Ishikawa (cell line): Measurements from ENCODE around the gene KRTAP10-4.

ENCODE experiments used
- CEBPB ChIP-seq: IDR thresholded peaks from 2 replicates; pipeline ENCODE4 v1.6.1; 2012
- CREB1 ChIP-seq: IDR thresholded peaks from 2 replicates; pipeline ENCODE4 v1.6.1; 2012; ENCODE audit warnings: low read depth
- EGR1 ChIP-seq: IDR thresholded peaks from 2 replicates; pipeline ENCODE4 v1.6.1; 2012
- EP300 ChIP-seq: IDR thresholded peaks from 2 replicates; pipeline ENCODE4 v1.6.1; 2012; ENCODE audit warnings: borderline replicate concordance
- FOXM1 ChIP-seq: IDR thresholded peaks from 2 replicates; pipeline ENCODE4 v1.6.1; 2012; ENCODE audit warnings: low read depth, borderline replicate concordance
- NFIC ChIP-seq: IDR thresholded peaks from 2 replicates; pipeline ENCODE4 v1.6.1; 2012
- RAD21 ChIP-seq: IDR thresholded peaks from 2 replicates; pipeline ENCODE4 v1.6.1; 2012; ENCODE audit warnings: low read depth
- TAF1 ChIP-seq: IDR thresholded peaks from 2 replicates; pipeline ENCODE4 v1.6.1; 2012; ENCODE audit warnings: low read depth, mild to moderate bottlenecking
- TCF12 ChIP-seq: IDR thresholded peaks from 2 replicates; pipeline ENCODE4 v1.6.1; 2012; ENCODE audit warnings: low read depth
- TEAD4 ChIP-seq: IDR thresholded peaks from 2 replicates; pipeline ENCODE4 v1.6.1; 2012
- YY1 ChIP-seq: IDR thresholded peaks from 2 replicates; pipeline ENCODE4 v1.6.1; 2012; ENCODE audit warnings: low read depth
- ZBTB7A ChIP-seq: IDR thresholded peaks from 2 replicates; pipeline ENCODE4 v1.6.1; 2012; ENCODE audit warnings: low read depth
- TF ChIP-seq, protein P1 (sequence below): IDR thresholded peaks from 2 replicates; pipeline ENCODE4 v1.6.1; 2012
- TF ChIP-seq, protein P2 (sequence below): IDR thresholded peaks from 2 replicates; pipeline ENCODE4 v1.6.1; 2012
- TF ChIP-seq, protein P3 (sequence below): IDR thresholded peaks from 2 replicates; pipeline ENCODE4 v1.6.1; 2012; ENCODE audit warnings: low read depth, mild to moderate bottlenecking

Gene KRTAP10-4

DNA sequence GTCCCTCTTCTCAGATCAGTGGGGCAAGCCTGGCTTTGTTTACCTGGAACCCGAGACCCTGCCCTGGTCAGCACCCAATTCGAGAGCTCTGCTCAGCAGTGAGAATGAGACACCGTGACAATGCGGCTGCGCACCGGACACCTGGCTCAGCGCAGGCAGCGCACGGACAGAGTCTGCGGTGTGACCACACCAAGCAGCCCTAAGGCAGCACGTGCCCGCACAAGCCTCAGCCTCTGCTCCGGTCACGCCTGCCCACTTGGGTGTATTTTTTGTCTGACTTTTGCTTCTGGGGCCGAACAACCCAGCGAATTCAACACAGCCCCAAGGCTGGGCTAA lies 43.0 kb downstream of the KRTAP10-4 start:
- TF ChIP-seq, protein P1, sequence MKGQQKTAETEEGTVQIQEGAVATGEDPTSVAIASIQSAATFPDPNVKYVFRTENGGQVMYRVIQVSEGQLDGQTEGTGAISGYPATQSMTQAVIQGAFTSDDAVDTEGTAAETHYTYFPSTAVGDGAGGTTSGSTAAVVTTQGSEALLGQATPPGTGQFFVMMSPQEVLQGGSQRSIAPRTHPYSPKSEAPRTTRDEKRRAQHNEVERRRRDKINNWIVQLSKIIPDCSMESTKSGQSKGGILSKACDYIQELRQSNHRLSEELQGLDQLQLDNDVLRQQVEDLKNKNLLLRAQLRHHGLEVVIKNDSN = no peak
- TF ChIP-seq CEBPB = no peak
- TF ChIP-seq NFIC = no peak
- no peak for TF ChIP-seq EGR1
- no peak for TF ChIP-seq TCF12
- TF ChIP-seq, protein P2, sequence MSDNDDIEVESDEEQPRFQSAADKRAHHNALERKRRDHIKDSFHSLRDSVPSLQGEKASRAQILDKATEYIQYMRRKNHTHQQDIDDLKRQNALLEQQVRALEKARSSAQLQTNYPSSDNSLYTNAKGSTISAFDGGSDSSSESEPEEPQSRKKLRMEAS = no peak
- no peak for TF ChIP-seq TEAD4
- TF ChIP-seq RAD21 = no peak
- TF ChIP-seq EP300 = no peak
- TF ChIP-seq ZBTB7A = no peak
- no peak for TF ChIP-seq YY1
- no peak for TF ChIP-seq CREB1
- no peak for TF ChIP-seq FOXM1
- TF ChIP-seq, protein P3, sequence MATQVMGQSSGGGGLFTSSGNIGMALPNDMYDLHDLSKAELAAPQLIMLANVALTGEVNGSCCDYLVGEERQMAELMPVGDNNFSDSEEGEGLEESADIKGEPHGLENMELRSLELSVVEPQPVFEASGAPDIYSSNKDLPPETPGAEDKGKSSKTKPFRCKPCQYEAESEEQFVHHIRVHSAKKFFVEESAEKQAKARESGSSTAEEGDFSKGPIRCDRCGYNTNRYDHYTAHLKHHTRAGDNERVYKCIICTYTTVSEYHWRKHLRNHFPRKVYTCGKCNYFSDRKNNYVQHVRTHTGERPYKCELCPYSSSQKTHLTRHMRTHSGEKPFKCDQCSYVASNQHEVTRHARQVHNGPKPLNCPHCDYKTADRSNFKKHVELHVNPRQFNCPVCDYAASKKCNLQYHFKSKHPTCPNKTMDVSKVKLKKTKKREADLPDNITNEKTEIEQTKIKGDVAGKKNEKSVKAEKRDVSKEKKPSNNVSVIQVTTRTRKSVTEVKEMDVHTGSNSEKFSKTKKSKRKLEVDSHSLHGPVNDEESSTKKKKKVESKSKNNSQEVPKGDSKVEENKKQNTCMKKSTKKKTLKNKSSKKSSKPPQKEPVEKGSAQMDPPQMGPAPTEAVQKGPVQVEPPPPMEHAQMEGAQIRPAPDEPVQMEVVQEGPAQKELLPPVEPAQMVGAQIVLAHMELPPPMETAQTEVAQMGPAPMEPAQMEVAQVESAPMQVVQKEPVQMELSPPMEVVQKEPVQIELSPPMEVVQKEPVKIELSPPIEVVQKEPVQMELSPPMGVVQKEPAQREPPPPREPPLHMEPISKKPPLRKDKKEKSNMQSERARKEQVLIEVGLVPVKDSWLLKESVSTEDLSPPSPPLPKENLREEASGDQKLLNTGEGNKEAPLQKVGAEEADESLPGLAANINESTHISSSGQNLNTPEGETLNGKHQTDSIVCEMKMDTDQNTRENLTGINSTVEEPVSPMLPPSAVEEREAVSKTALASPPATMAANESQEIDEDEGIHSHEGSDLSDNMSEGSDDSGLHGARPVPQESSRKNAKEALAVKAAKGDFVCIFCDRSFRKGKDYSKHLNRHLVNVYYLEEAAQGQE = no peak
- TF ChIP-seq TAF1 = no peak

DNA sequence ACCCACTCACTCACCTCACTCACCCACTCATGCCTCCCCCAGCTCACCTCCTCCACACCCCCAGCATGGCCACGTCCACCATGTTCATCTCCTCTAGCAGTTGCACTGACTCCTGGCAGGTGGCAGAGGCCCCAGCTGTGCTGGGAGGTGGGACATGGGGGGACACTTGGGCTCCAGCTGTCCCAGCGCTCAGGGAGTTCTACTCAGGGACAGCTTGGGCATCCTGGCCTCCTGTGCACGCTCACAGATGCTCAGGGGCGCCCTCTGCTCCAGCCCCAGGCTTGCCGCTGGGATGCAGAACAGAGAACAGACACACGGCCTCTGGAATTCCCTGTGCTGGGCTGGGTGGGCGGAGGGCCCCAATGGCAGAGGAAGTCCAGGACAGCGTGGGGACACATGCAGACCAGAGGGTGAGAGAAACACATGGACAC lies 43.6 kb downstream of the KRTAP10-4 start:
- TF ChIP-seq TAF1 = no peak

DNA sequence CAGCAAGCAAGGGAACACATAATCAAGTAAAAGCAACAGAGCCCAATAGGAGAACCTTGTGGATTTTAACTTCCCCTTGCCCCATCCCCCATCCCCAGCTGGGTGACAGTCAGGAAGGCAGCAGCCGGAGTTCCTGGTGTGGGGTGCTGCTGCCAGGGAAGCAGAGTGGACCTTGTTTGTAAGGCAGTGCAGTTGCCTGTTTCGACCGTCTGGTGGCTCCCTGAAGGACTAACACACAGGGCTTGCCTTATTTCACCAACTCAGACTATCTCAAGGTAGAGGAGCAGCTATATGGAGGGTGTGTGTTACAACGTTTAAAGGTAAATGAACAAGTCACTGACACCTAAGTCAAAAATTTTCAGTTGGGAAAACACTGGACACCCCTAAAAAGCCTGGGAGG lies 45.0 kb downstream of the KRTAP10-4 start:
- TF ChIP-seq EGR1 = no peak

DNA sequence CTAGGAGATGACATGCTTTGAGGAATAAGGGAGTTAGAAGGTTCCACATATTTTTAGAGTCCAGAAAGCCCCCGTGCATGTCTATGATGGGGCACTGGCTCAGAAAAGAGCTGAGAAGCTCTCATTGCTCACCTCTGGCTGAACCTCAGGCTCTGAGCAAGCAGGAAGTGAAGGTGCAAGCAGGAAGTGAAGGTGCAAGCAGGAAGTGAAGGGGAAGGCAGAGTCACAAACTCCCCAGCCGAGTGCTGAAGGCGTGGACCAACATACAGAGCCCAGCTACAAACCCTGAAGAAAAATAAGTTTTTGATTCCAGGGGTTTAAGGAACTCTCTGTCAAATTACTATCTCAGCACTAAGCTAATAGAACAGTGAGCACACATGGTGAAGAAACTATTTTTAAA lies 45.4 kb downstream of the KRTAP10-4 start:
- no peak for TF ChIP-seq TEAD4
- TF ChIP-seq NFIC = no peak
- TF ChIP-seq TCF12 = no peak

DNA sequence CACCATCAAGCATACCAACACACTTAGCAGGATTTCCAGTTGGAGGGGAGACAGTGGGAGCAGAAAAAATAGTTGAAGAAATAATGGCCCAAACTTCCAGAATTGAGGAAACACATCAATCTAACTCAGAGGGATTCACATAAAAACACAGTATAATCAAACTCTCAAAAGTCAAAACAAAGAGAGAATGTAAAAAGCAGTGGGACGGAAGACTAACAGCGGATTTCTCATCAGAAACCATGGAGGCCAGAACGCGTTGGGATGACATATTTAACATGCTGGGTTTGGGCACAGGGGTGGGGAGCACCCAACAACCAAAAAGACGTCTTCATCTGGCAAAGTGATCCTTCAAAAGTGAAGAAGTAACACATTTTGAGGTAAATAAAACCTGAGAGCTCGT lies 46.4 kb downstream of the KRTAP10-4 start:
- no peak for TF ChIP-seq RAD21
- no peak for TF ChIP-seq CEBPB
- no peak for TF ChIP-seq FOXM1
- TF ChIP-seq, protein P3 = no peak
- TF ChIP-seq, protein P1 = no peak
- TF ChIP-seq, protein P2 = no peak
- no peak for TF ChIP-seq ZBTB7A
- no peak for TF ChIP-seq EGR1
- no peak for TF ChIP-seq NFIC

DNA sequence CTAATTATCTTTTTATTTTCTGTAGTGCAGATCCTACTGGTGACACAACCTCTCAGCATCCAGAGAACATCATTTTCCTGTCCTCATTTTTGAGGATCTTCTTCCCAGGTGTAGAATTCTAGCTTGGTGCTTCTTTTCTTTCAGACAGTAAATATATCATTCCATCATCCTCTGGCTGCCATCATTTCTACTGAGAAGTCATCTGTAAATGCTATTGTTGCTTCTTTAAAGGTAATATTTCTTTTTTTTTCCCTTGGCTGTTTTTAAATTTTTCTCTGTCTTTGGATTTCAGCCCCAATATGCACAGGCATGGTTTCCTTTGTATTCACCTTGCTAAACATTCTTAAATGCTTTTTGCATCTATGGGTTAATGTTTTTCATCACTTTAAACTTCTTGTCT lies 50.0 kb downstream of the KRTAP10-4 start:
- TF ChIP-seq TEAD4 (no peak), ZBTB7A (no peak), EP300 (no peak), TAF1 (no peak), NFIC (no peak), FOXM1 (no peak), TCF12 (no peak)
- TF ChIP-seq, protein P2 = no peak
